ENCODE measurements around the gene KLHDC3.

GRCh38 chr6:43060755-43061633, 46.9 kb downstream of the KLHDC3 start:
- TF ChIP-seq, protein P1, sequence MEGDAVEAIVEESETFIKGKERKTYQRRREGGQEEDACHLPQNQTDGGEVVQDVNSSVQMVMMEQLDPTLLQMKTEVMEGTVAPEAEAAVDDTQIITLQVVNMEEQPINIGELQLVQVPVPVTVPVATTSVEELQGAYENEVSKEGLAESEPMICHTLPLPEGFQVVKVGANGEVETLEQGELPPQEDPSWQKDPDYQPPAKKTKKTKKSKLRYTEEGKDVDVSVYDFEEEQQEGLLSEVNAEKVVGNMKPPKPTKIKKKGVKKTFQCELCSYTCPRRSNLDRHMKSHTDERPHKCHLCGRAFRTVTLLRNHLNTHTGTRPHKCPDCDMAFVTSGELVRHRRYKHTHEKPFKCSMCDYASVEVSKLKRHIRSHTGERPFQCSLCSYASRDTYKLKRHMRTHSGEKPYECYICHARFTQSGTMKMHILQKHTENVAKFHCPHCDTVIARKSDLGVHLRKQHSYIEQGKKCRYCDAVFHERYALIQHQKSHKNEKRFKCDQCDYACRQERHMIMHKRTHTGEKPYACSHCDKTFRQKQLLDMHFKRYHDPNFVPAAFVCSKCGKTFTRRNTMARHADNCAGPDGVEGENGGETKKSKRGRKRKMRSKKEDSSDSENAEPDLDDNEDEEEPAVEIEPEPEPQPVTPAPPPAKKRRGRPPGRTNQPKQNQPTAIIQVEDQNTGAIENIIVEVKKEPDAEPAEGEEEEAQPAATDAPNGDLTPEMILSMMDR (IDR thresholded peaks at IDR 0.05; ENCODE audit: low read depth, low read length, poor library complexity, severe bottlenecking), result no peak
- no peak for TF ChIP-seq EZH2phosphoT487 (IDR thresholded peaks at IDR 0.05; ENCODE audit: borderline replicate concordance, low read length)

Measured in DOHH2 (cell line).